ENCODE data around the gene CFAP46.

DNA sequence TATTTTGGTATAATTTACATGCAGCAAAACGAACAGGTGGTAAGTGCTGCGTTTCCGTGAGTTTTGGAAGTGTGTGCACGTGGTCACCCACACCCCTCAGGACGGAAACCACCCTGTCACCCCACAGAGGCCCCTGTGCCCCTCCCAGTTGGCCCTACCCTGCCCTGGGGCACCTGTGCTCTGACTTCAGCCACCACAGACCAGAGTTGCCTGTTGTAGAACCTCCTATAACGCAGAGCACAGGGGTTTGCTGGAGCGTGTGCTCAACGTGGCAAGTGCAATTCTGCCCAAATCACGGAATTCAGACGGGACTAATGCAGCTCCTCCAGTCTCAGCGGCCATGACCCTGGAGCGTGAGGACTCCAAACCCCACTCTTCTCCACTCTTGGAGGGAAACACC, 9.6 kb upstream of the CFAP46 start:
- TF ChIP-seq, protein P1, sequence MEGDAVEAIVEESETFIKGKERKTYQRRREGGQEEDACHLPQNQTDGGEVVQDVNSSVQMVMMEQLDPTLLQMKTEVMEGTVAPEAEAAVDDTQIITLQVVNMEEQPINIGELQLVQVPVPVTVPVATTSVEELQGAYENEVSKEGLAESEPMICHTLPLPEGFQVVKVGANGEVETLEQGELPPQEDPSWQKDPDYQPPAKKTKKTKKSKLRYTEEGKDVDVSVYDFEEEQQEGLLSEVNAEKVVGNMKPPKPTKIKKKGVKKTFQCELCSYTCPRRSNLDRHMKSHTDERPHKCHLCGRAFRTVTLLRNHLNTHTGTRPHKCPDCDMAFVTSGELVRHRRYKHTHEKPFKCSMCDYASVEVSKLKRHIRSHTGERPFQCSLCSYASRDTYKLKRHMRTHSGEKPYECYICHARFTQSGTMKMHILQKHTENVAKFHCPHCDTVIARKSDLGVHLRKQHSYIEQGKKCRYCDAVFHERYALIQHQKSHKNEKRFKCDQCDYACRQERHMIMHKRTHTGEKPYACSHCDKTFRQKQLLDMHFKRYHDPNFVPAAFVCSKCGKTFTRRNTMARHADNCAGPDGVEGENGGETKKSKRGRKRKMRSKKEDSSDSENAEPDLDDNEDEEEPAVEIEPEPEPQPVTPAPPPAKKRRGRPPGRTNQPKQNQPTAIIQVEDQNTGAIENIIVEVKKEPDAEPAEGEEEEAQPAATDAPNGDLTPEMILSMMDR (IDR thresholded peaks at IDR 0.05) = no peak
- no peak for TF ChIP-seq EZH2phosphoT487 (IDR thresholded peaks at IDR 0.05)
- TF ChIP-seq EZH2 (IDR thresholded peaks at IDR 0.05) = no peak
